ENCODE measurements around the gene ACTN1.

Gene ACTN1

DNA sequence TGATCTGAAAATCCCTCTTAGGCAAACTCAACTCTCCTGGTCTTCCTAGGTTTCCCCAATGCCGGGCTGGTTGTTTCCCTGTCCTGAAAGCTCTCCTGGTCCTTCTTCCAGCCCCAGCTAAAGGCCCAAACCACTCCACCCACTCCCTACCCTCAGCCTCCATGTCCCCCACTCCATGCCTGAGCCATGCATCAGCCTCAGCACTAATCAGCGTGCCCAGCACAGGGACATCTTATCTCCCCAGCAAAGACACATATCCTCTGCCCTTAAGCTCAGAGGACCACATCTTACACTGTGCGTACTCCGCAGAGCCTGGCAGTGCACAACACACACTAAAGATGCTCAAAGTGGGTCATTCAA is 25.9 kb downstream of the ACTN1 start:
- peaks cover 44% of the 10 kb centered on the region for H3K4me1 ChIP-seq

DNA sequence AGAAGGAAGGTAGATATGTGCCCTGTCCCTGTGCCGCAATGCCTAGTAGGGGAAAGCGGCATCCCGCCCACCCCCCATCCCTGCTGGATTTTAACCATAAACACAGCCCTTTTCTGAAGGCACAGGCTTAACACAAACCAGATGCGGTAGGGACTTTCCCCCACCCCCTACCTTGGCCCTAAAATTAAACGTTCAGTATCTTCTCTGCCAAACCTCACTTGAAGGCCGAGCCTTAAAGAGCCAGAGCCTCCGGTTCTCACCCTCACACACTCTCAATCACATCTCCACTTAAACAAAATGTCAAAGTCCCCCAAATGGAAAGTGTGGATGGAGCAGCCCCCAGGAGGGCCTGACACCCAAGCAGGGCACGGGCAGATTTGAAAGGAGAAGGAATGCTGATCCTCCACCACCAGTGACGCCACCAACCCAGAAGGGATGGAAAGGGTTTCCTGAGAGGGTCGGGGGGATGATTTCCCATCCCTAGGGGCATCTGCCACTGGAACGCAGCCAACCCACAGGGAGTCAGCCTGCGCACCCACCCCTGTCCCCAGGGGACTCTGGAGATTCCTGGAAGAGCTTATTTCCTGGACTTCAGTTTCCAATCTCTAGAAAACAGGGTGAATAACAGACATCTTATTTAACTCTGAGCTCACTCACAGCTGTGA is 26.4 kb downstream of the ACTN1 start:
- TF ChIP-seq, protein P1, sequence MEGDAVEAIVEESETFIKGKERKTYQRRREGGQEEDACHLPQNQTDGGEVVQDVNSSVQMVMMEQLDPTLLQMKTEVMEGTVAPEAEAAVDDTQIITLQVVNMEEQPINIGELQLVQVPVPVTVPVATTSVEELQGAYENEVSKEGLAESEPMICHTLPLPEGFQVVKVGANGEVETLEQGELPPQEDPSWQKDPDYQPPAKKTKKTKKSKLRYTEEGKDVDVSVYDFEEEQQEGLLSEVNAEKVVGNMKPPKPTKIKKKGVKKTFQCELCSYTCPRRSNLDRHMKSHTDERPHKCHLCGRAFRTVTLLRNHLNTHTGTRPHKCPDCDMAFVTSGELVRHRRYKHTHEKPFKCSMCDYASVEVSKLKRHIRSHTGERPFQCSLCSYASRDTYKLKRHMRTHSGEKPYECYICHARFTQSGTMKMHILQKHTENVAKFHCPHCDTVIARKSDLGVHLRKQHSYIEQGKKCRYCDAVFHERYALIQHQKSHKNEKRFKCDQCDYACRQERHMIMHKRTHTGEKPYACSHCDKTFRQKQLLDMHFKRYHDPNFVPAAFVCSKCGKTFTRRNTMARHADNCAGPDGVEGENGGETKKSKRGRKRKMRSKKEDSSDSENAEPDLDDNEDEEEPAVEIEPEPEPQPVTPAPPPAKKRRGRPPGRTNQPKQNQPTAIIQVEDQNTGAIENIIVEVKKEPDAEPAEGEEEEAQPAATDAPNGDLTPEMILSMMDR (IDR thresholded peaks at IDR 0.05; ENCODE audit: low read depth, low read length): no peak
- DNase-seq: peak; percentile 85
- Histone ChIP-seq H3K9me3 (no peaks in the 10 kb centered on the region), H3K4me1 (peaks cover 47% of the 10 kb centered on the region), H3K36me3 (no peaks in the 10 kb centered on the region), H3K4me3 (ENCODE audit: low read depth, low read length) (peak overlapping the region; percentile 40), H3K27me3 (no peaks in the 10 kb centered on the region)

More for the DNA sequence above, 25.9 kb downstream of the ACTN1 start:
- Histone ChIP-seq H3K9me3 (no peaks in the 10 kb centered on the region), H3K36me3 (no peaks in the 10 kb centered on the region), H3K27me3 (no peaks in the 10 kb centered on the region), H3K4me3 (ENCODE audit: low read depth, low read length) (peak overlapping the region; percentile 40)
- TF ChIP-seq, protein P1 (IDR thresholded peaks at IDR 0.05; ENCODE audit: low read depth, low read length): no peak
- DNase-seq: peak; percentile 45

DNA sequence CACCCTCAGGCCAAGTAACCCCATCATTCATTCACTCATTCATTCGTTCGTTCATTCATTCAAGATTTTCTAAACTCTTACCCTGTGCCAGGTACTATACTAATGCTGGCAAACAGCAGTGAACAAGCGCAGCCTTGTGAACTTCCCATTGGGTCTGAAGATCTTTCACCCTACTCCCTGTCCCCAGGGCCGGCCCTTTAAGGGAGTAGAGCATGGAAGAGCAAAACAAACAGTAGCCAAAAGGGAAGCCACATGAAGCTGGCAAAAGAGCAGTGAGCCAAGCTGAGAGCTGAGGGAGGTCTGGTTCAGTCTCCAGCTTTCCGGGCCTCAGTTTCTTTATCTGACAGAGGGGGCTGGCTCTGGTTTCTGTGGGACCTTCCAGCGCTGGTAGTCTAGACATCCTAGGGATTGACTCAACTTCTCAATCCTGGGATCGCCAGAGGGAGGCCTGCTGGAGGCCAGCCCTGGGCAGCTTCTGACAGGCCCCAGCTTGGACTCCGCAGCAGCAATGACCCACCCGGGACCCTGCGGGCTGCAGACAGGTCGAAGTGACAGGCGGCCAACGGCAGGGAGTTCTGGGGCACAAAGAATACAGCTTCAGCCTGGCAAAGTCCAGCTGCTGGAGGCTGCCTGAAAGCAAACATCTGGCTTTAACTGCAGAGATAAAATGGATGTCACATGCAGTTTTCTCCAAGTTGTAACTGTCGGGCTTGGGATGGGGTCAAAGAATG is 27.1 kb downstream of the ACTN1 start:
- peak overlapping the region; percentile 40 for H3K4me3 ChIP-seq (ENCODE audit: low read depth, low read length)
- peaks cover 53% of the 10 kb centered on the region for H3K4me1 ChIP-seq
- TF ChIP-seq, protein P1 (IDR thresholded peaks at IDR 0.05; ENCODE audit: low read depth, low read length): no peak

DNA sequence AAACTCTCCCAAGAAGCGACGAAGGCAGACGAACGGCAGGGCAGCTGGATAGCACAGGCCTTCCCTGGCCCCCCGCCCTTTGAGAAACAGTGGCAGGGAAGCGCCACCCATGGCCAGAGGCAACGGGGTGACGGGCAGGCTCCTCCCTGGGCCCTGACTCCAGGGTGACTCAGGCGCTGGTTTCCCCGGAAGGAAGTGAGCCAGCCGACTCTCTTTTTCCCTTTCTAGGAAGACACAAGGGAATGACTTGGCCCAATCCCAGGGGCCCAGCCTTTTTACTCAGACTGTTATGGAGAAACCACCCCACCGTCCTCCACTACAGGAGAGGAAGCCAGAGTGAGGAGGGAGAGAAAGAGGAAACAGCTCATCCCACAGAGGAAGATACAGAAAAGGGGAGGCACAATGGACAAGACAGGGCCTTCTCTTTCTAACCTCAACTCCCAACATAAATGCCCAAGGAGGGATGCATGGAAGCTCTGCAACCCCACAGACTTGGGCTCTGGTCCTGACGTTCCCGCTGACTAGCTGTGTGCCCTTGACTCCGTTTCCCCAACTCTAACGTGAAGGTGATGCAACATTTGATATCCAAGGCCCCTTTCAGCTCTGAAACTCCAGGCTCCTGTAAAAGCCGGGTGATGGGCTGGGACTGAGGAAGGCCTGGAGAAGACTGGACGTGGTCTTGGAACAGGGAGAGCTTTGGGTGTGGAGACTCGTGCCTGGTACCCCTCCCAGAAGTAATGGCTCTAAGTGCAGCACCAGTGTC is 27.9 kb downstream of the ACTN1 start:
- Histone ChIP-seq H3K9me3 (no peaks in the 10 kb centered on the region), H3K4me3 (ENCODE audit: low read depth, low read length) (no peak overlapping the region), H3K4me1 (peaks cover 53% of the 10 kb centered on the region), H3K36me3 (no peaks in the 10 kb centered on the region; the same call in 1 of the 2 replicates), H3K27me3 (no peaks in the 10 kb centered on the region)
- TF ChIP-seq, protein P1 (IDR thresholded peaks at IDR 0.05; ENCODE audit: low read depth, low read length): no peak
- DNase-seq: peak; percentile 75

More for the DNA sequence above, 27.1 kb downstream of the ACTN1 start:
- H3K9me3 ChIP-seq: no peaks in the 10 kb centered on the region
- no peaks in the 10 kb centered on the region for H3K36me3 ChIP-seq
- DNase-seq: peak; percentile 38
- H3K27me3 ChIP-seq: no peaks in the 10 kb centered on the region

DNA sequence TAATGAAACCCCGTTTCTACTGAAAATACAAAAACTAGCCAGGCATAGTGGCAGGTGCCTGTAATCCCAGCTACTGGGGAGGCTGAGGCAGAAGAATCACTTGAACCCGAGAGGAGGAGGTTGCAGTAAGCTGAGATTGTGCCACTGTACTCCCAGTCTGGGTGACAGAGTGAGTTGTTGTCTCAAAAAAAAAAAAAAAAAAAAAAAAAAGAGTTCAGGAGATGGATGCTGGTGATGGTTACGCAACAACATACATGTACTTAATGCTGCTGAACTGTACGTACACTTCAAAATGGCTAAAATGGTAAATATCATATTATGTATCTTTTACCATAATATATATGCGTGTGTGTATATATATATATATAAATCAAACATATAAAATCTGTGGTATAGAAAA is 29.0 kb downstream of the ACTN1 start:
- peaks cover 63% of the 10 kb centered on the region for H3K4me1 ChIP-seq
- DNase-seq: no peak
- no peaks in the 10 kb centered on the region for H3K27me3 ChIP-seq
- H3K36me3 ChIP-seq: no peaks in the 10 kb centered on the region; the same call in 1 of the 2 replicates
- TF ChIP-seq, protein P1 (IDR thresholded peaks at IDR 0.05; ENCODE audit: low read depth, low read length): no peak
- H3K9me3 ChIP-seq: no peaks in the 10 kb centered on the region
- H3K4me3 ChIP-seq (ENCODE audit: low read depth, low read length): no peak overlapping the region

Measured in BE2C (cell line).